Gastrocnemius medialis (tissue), 4 donors: ENCODE data around the gene TTLL9.

Experiments
- CTCF ChIP-seq, 5 experiments: fragments of 450-650 bp in 3 of 5; fragments of 200-600 bp in 2 of 5; sonication (generic) in 2 of 5; IDR thresholded peaks in 4 of 5; conservative IDR thresholded peaks in 1 of 5; 1 replicate in 4 of 5; 2 replicates in 1 of 5; pipeline ENCODE4 v1.5.1; 2016 to 2019; ENCODE audit warnings: antibody characterized with exemption in 5 of 5, mild to moderate bottlenecking in 3 of 5, moderate library complexity in 3 of 5
- POLR2A ChIP-seq, 2 donors: fragments of 450-650 bp; IDR thresholded peaks; one replicate each; pipeline ENCODE4 v1.6.1; 2017; ENCODE audit warnings: antibody characterized with exemption in 2 of 2, mild to moderate bottlenecking in 2 of 2, moderate library complexity in 2 of 2

- TF ChIP-seq CTCF (IDR thresholded peaks at IDR 0.05 in 4 of 5, conservative IDR thresholded peaks at IDR 0.05 in 1 of 5) (no peak), POLR2A (IDR thresholded peaks at IDR 0.05) (no peak)
These were observed 8.9 kb upstream of the TTLL9 start for GRCh38 chr20:31861385-31862156.
